A549 treated with Mapracorat at 1 μM for 4 hours (cell line): ENCODE data around the gene RBBP8NL. TPM values are rescaled to one million over a fixed set of nuclear protein-coding genes. Genes with fewer than 3 reads are reported as not detected.

Experiments
- total RNA-seq: library from RNA; stranded (reverse); fragments of 200-300 nt; extraction: Qiagen RNA extraction; gene quantifications from 5 replicates; pipeline ENCODE4 v1.2.3, GENCODE V29; 2022

Gene RBBP8NL
- total RNA-seq: 0.52 to 1.0 TPM (median 0.73 TPM) in 5 replicates

GRCh38 chr20:62427172-62428001 lies at the start of gene RBBP8NL:
TSS of gene RBBP8NL (minus strand) at chr20:62427539. CDS start at chr20:62419647, 7,892 bp downstream.

GRCh38 chr20:62475772-62476055 lies 48.4 kb upstream of the RBBP8NL start, which contains the start of gene GATA5:
TSS of gene GATA5 (minus strand) at chr20:62475995. CDS start at chr20:62475521, 474 bp downstream.

DNA sequence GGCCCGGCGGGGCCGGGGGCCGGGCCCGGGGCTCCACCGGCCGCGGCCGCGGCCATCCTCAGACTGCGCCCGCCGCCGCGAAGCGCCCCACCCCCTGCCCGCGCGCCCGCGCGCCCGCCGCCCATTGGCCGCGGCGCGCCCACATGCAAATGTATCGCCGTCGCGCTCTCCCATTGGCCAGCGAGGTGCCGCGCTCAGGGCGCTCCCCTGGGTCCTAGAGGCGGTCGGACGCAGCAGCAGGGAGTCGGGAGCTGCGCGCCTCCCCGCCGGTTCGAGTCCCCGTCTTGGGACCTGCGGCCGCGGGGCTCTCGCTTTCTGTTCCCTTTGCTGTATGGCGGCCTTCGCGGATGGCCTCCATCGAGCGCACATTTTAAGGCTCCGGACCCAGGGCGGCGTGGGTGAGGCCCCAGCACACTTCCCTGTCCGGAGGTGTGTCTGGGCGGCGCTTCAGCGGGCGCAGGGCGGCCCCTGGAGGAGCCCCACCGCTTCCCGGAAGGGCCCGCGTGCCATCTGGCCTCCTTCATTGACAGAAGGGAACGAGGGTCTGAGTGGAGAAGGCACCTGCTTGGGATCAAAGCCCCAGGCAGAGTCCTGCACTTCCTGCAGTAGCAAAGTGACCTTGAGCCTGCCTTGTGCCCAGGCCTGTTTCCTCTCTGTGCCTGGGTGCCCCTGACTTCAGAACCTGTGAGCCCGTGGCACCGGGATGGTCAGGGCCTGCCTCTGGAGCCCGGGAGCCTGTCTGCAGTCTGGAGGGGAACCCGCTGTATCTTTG lies 19.9 kb downstream of the RBBP8NL start, which contains the start of gene CABLES2:
TSS of gene CABLES2 (minus strand) at position 65 of the 772 bp plus-strand sequence. CDS start at position 56, 9 bp downstream.

DNA sequence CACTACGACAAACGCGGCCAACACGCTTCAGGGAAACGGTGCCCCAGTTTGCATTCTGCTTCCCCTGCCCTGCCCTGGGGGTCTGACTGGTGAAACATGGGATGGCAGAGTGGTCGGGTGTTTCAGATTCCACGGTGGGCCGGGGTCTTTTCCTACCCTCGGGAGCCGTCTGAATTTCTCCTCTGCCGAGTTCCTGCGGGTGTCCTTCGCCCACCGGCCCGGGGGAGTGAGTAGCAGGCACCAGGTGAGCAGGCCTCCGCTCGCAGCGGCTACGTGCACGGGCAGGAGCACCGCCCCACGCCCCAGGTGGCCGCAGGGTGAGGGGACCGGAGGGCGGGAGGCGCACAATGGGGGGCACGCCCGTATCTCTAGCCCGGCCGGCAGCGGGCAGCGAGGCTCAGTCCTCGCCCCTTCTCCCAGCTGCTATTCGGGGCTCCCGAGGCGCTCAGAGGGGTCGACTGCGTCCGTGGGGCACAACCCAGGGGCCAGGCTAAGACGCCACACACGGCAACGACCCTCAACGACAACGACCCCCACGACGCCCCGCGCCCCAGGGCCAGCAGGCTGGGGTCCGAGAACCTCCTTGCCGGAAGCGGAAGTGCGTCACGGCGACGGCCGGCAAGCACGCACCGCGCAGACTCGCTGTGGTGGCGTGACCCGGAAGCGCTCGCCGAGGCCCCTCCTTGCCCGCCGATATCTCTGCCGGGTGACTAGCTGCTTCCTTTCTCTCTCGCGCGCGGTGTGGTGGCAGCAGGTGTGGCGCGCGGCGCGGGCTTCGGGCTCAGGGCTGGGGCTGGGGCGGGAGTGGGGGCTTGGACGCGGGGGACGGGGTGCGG lies 40.7 kb downstream of the RBBP8NL start, which contains the start of gene RPS21:
TSS of gene RPS21 (plus strand) at position 721 of the 836 bp plus-strand sequence. CDS start 236 bp downstream, outside the sequence.

DNA sequence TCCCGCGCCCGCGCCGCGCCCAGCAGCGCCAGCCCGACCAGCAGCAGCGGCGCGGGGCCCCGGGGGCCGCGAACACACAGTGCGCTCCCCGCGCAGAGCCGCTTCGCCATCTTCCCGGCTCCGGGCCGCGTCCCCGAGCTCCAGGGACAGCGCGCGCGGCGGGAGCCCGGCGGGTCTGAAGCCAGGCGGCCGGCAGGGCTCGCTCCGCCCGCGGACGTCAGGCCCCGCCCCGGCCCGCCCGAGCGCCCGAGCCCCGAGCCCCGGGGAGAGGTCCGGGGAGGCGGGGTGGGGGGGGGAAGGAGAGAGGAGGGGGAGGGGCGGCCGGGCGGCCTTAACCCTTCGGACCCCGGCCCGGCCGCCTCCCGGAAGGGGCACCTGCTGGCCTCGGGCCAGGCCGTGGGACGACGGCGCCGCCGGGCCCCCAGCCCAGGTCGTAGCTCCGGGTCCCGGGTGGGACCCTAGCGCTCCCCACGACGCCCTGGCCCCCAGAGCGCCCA lies 60.2 kb downstream of the RBBP8NL start, which contains the start of gene LAMA5:
TSS of gene LAMA5 (minus strand) at position 177 of the 497 bp plus-strand sequence. CDS start at position 110, 67 bp downstream.

Other genes with a start within 250 kb of the RBBP8NL start
- gene MTG2, start 244.5 kb downstream of the RBBP8NL start, total RNA-seq: 29.6 to 40.6 TPM (median 37.1 TPM) in 5 replicates
- not detected in 5 replicates for gene HRH3, start 207.3 kb downstream of the RBBP8NL start, total RNA-seq
- 16.5 to 21.5 TPM (median 21.2 TPM) in 5 replicates for gene OSBPL2, start 189.0 kb downstream of the RBBP8NL start, total RNA-seq
- gene ADRM1, start 124.5 kb downstream of the RBBP8NL start, total RNA-seq: 152 to 196 TPM (median 187 TPM) in 5 replicates
- 260 to 513 TPM (median 431 TPM) in 5 replicates for gene LAMA5, start 60.2 kb downstream of the RBBP8NL start, total RNA-seq
- 2,654 to 2,993 TPM (median 2,828 TPM) in 5 replicates for gene RPS21, start 40.4 kb downstream of the RBBP8NL start, total RNA-seq
- gene CABLES2, start 20.3 kb downstream of the RBBP8NL start, total RNA-seq: 4.4 to 5.8 TPM (median 5.2 TPM) in 5 replicates
- 0.41 to 0.78 TPM (median 0.70 TPM) in 5 replicates for gene GATA5, start 48.5 kb upstream of the RBBP8NL start, total RNA-seq
- 9.2 to 14.1 TPM (median 11.9 TPM) in 5 replicates for gene SLCO4A1, start 215.0 kb upstream of the RBBP8NL start, total RNA-seq